HCT116 (cell line): ENCODE measurements around the gene POLR1A.

Experiments
- ATF3 ChIP-seq: IDR thresholded peaks from 2 replicates; pipeline ENCODE4 v1.6.1; 2012
- CEBPB ChIP-seq: IDR thresholded peaks from 2 replicates; pipeline ENCODE4 v1.6.1; 2012; ENCODE audit warnings: low read depth
- CTCF ChIP-seq, 3 experiments: fragments of 200-600 bp in 1 of 3; sonication (generic) in 1 of 3; IDR thresholded peaks in 2 of 3; conservative IDR thresholded peaks in 1 of 3; 2 replicates each; pipeline ENCODE4 v1.5.1; 2012 to 2017; ENCODE audit warnings: low read depth in 2 of 3, low read length in 2 of 3, antibody characterized with exemption in 1 of 3, borderline replicate concordance in 1 of 3, control low read depth in 1 of 3, mild to moderate bottlenecking in 1 of 3, mixed read lengths in 1 of 3, mixed run types in 1 of 3, moderate library complexity in 1 of 3; ENCODE audit not compliant: insufficient read depth in 1 of 3
- EZH2 ChIP-seq: fragments of 200-600 bp; sonication (generic); IDR thresholded peaks from 2 replicates; pipeline ENCODE4 v1.6.1; 2017; ENCODE audit warnings: antibody characterized with exemption, mixed run types
- MAX ChIP-seq: IDR thresholded peaks from 2 replicates; pipeline ENCODE4 v1.6.1; 2012
- POLR2AphosphoS5 ChIP-seq: IDR thresholded peaks from 2 replicates; pipeline ENCODE4 v1.6.1; 2011; ENCODE audit warnings: mild to moderate bottlenecking, low read depth, low read length, moderate library complexity
- REST ChIP-seq: IDR thresholded peaks from 2 replicates; pipeline ENCODE4 v1.6.1; 2012; ENCODE audit warnings: low read depth
- YY1 ChIP-seq: IDR thresholded peaks from 2 replicates; pipeline ENCODE4 v1.6.1; 2011; ENCODE audit warnings: low read length, low read depth, moderate library complexity, mild to moderate bottlenecking; ENCODE audit not compliant: insufficient replicate concordance; ENCODE audit errors: extremely low read depth

- TF ChIP-seq REST (no peak), CTCF (IDR thresholded peaks at IDR 0.05 in 2 of 3, conservative IDR thresholded peaks at IDR 0.05 in 1 of 3; ENCODE audit: borderline replicate concordance in 1 of 3, insufficient read depth in 1 of 3, low read depth in 2 of 3, low read length in 2 of 3) (no peak), POLR2AphosphoS5 (no peak), EZH2 (no peak), CEBPB (no peak), YY1 (no peak), MAX (no peak), ATF3 (no peak)
Observed at GRCh38 chr2:86107031-86107430, 1.3 kb upstream of the POLR1A start.
